ENCODE data around the gene RASSF4.
A peak's percentile ranks its signal among the peaks of the same experiment; 100 is the strongest.

Gene RASSF4, protein sequence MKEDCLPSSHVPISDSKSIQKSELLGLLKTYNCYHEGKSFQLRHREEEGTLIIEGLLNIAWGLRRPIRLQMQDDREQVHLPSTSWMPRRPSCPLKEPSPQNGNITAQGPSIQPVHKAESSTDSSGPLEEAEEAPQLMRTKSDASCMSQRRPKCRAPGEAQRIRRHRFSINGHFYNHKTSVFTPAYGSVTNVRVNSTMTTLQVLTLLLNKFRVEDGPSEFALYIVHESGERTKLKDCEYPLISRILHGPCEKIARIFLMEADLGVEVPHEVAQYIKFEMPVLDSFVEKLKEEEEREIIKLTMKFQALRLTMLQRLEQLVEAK

DNA sequence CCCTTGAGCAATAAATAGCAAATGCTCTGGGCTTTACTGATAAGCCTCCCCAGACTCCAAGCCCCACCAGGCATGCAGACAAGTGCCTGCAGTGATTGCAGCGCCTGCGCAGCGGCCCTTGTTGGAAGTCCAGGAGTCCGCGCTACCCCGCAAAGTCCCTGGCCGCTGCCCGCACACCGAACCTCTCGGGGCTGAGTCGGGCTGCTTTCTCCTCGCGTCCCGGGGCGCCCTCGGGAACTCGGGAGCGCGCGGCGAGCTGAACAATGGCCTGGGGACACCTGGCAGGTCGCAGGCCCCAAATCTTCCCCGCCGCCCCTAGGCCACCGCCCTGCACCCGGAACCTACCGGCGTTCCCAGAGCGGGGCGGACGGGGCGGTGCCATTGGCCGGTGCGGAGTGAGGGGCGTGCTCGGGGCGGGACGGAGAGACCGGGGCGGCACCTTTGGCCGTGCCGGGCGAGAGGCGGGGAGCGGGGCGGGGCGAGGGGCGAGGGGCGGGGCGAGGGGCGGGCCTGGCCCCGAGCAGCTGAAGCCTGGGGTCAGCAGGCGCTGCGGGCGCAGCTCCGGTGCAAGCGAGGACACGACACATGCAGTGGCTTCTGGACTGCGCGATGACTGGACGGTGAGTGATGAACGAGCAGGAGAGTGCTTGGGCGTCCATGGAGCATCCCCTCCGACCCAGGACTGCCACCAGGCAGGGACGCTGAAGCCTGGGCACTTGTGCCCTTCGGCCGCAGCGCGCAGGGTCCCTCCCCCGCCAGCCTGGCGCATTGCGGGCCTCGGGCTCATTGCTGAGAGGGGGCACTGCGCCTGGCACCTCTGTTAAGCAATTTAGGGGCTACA is at the start of gene RASSF4:
RASSF4 (plus strand) TSS at position 556 of the 841 bp plus-strand sequence. CDS start 10,401 bp downstream, outside the sequence.
- Mint-ChIP-seq H3K27ac (peak within 1 kb of the TSS; percentile 63), H3K27me3 (peaks cover 13% of the 10 kb centered on the region), H3K4me3 (peak within 1 kb of the TSS; percentile 81), H3K36me3 (peaks cover 11% of the 10 kb centered on the region), H3K4me1 (peaks cover 16% of the 10 kb centered on the region), H3K9me3 (no peaks in the 10 kb centered on the region)
- CTCF ChIA-PET = no interaction called here
- peak; percentile 95 for DNase-seq

DNA sequence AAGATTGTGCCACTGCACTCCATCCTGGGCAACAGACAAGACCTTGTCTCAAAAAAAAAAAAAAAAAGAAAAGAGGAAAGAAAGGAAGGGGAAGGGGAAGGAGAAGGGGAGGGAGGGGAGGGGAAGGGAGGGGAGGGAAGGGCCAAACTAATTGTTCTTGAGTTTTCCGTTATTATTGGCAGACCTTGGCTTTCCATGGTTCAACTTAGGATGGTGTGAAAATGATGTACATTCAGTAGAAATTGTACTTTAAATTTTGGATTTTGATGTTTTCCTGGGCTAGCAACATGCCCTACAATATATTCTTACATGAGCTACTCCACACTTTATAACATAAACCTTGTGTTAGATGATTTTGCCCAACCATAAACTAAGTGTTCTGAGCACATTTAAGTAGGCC is 49.7 kb upstream of the RASSF4 start:
- Mint-ChIP-seq H3K4me1 (peaks cover 22% of the 10 kb centered on the region), H3K27ac (no peak overlapping the region), H3K27me3 (peaks cover 22% of the 10 kb centered on the region), H3K36me3 (no peaks in the 10 kb centered on the region), H3K4me3 (no peak overlapping the region), H3K9me3 (no peaks in the 10 kb centered on the region)
- DNase-seq = no peak
- CTCF ChIA-PET = interaction anchor here (1.4 kb wide), 1 partner anchor 23 kb away, joined by 3 read pairs; no protein-coding TSS in a partner anchor

DNA sequence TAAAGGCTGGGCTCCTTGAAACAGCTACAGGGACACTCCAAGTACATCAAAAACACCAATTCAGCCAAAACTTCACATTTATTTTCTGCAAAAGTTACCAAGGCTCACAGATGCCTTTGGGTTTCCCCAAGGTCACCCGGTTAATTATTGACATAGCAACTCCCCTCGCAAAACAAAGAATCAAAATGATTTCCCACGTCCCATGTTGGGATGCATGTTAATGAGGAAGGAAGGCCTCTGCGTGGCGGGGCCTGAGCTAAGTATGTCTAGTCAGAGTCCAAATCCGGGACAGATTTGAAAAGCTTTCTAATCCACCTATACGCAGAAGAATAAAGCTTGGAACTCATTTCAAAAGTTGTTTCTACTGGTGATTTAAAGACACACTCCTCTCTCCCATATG is 49.0 kb upstream of the RASSF4 start:
- no peak for DNase-seq
- H3K9me3 Mint-ChIP-seq = no peaks in the 10 kb centered on the region
- no peak overlapping the region for H3K27ac Mint-ChIP-seq
- H3K4me1 Mint-ChIP-seq = peaks cover 22% of the 10 kb centered on the region
- CTCF ChIA-PET = interaction anchor here (1.4 kb wide), 1 partner anchor 23 kb away, joined by 3 read pairs; no protein-coding TSS in a partner anchor
- no peak overlapping the region for H3K4me3 Mint-ChIP-seq
- H3K27me3 Mint-ChIP-seq = peaks cover 22% of the 10 kb centered on the region
- no peaks in the 10 kb centered on the region for H3K36me3 Mint-ChIP-seq

DNA sequence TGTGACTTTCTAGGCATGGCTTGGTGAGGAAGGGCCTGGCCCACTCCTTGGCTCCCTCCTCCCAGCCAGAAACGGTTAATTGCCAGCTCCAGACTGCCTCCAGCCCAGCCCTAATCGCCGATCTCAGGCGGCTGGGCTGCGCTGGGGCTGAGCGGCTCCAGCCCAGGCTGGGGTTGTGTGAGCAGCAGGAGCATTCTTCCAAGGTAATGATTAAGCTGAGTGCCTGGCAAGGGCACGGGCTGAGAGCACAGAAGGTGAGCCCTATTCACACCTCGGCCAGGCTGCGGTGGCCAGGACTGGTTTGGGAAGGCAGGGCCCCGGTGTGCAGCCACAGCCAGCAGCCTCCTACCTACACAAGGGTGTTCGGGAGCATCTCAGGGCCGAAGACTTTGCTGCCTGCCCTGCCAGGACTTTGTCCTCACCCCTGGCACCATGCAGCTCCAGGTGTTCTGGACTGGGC is 48.5 kb upstream of the RASSF4 start, which contains the start of gene TMEM72:
TMEM72 (plus strand) TSS at position 257 of the 460 bp plus-strand sequence; CDS start at position 433, 176 bp downstream.
- H3K4me1 Mint-ChIP-seq = peaks cover 22% of the 10 kb centered on the region
- CTCF ChIA-PET = interaction anchor here (1.4 kb wide), 1 partner anchor 22 kb away, joined by 3 read pairs; no protein-coding TSS in a partner anchor
- H3K36me3 Mint-ChIP-seq = no peaks in the 10 kb centered on the region
- peaks cover 22% of the 10 kb centered on the region for H3K27me3 Mint-ChIP-seq
- no peaks in the 10 kb centered on the region for H3K9me3 Mint-ChIP-seq
- H3K27ac Mint-ChIP-seq = no peak within 1 kb of the TSS
- DNase-seq = no peak
- H3K4me3 Mint-ChIP-seq = no peak within 1 kb of the TSS

DNA sequence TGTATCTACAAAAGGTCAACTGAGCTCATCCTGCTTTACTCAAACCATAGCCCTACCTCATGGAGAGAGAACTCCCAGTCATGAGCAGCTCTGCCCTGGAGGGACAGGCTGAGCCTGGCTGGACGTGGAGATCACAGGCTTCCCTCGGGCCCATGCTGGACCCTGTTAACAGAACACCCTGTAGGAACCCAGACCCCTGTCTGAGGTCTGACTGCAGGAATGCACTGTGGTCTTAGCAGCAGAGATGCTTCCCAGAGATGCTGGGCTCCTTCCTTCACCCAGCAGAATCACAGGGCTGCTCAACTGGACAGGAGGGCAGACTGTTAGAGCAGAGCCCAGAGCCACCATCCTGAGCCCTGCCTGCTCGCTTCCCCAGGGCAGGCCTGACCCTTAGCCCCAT is 47.7 kb upstream of the RASSF4 start:
- no peak overlapping the region for H3K27ac Mint-ChIP-seq
- H3K9me3 Mint-ChIP-seq = no peaks in the 10 kb centered on the region
- DNase-seq = no peak
- H3K27me3 Mint-ChIP-seq = peaks cover 22% of the 10 kb centered on the region
- no peak overlapping the region for H3K4me3 Mint-ChIP-seq
- H3K36me3 Mint-ChIP-seq = no peaks in the 10 kb centered on the region
- peaks cover 22% of the 10 kb centered on the region for H3K4me1 Mint-ChIP-seq
- CTCF ChIA-PET = no interaction called here

DNA sequence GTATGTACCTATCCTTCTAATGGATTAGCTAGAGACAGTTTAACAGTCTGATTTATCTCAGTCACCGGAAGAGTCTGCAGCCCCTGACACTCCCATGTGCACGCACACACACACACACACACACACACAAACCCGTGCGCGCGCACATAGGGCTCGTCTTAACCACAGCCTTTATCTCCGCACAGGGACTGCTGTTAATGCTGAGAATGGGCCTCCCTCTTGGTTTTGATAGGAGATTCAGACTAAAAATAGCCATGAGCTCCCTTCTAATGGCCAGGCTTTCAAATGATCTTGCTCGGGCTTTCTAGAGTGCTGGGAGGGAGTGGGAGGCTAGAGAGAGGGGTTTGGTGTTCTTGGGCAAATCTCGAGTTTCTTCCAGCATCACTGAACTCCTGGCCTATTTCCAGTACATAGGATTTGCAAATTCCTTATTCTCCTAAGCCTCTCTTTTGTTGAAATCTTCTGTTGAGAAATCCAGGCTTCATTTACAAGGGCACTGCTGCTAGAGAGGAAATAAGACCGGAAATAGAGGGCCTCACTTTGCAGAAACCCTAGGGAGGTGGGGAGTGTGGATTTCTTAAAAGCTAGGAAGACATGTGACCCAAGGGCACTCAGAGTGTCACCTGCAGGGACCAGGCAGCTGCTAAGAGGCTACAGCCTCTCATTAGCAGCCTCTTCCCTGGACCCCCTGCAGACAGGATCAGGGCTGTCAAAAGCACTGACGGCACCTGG is 46.1 kb upstream of the RASSF4 start:
- H3K36me3 Mint-ChIP-seq = no peaks in the 10 kb centered on the region
- H3K9me3 Mint-ChIP-seq = no peaks in the 10 kb centered on the region
- peaks cover 22% of the 10 kb centered on the region for H3K4me1 Mint-ChIP-seq
- CTCF ChIA-PET = interaction anchor here (0.6 to 1.3 kb wide), 5 partner anchors 10 to 56 kb away, joined by 3 to 4 read pairs (median 4); no protein-coding TSS in a partner anchor
- peak; percentile 61 for DNase-seq
- peak overlapping the region; percentile 59 for H3K4me3 Mint-ChIP-seq
- peaks cover 21% of the 10 kb centered on the region for H3K27me3 Mint-ChIP-seq
- H3K27ac Mint-ChIP-seq = peak overlapping the region; percentile 91

DNA sequence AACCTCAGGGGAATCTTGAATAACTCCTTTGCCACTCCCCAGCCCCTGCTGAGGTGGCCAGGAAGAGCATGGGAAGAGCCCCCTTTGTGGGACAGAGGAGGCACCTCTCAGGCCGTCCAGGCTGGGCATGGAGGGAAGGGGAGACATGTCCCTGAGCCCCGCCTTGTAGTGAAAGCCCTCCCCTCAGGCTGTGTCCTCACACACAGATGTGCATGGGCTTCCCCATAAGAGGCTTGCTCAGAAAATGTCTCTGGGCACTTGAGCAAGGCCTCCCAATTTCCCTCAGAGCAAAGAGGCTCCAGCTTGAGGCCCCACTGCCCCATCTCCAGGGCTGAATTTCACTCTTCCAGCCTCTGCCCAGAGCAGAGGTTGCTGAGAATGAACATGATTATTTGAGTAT is 44.7 kb upstream of the RASSF4 start:
- DNase-seq = no peak
- Mint-ChIP-seq H3K27me3 (peaks cover 13% of the 10 kb centered on the region), H3K27ac (no peak overlapping the region), H3K4me3 (no peak overlapping the region), H3K36me3 (no peaks in the 10 kb centered on the region), H3K9me3 (no peaks in the 10 kb centered on the region), H3K4me1 (peaks cover 22% of the 10 kb centered on the region)
- CTCF ChIA-PET = no interaction called here

DNA sequence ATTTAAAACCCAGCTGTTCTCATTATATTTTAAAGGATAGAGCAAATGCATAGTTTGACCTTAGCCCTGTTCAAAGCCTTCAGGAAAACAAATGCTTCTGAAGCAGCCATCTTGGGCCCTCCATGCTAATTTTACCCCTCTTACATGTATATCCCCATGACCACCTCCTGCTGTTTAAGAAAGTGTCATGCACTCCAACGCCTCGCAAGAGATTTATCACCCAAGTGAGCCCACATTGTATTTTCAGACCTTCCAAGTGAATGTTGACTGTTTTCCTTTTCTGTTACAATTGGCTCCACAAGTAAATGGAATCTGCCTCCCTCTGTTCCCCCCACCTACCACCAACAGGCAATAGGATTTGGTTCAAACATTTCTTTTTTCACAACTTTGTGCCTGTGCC is 43.2 kb upstream of the RASSF4 start:
- Mint-ChIP-seq H3K36me3 (no peaks in the 10 kb centered on the region), H3K9me3 (no peaks in the 10 kb centered on the region), H3K27ac (no peak overlapping the region), H3K27me3 (peaks cover 15% of the 10 kb centered on the region), H3K4me1 (peaks cover 22% of the 10 kb centered on the region), H3K4me3 (no peak overlapping the region)
- DNase-seq = no peak
- CTCF ChIA-PET = interaction anchor here (1.0 kb wide), 1 partner anchor 8 kb away, joined by 4 read pairs; no protein-coding TSS in a partner anchor

DNA sequence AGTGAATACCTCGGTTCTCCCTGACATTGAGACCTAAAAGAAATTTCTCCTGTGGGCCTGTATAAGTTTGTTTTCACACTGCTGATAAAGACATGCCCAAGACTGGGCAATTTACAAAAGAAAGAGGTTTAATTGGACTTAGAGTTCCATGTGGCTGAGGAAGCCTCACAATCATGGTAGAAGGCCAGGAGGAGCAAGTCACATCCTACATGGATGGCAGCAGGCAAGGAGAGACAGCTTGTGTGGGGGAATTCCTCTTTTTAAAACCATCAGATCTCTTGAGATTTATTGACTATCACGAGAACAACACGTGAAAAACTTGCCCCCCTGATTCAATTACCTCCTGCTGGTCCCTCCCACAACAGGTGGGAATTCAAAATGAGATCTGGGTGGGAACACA is 41.8 kb upstream of the RASSF4 start:
- Mint-ChIP-seq H3K9me3 (no peaks in the 10 kb centered on the region), H3K36me3 (no peaks in the 10 kb centered on the region), H3K4me1 (peaks cover 18% of the 10 kb centered on the region), H3K27ac (no peak overlapping the region), H3K4me3 (no peak overlapping the region), H3K27me3 (peaks cover 15% of the 10 kb centered on the region)
- no peak for DNase-seq
- CTCF ChIA-PET = no interaction called here

DNA sequence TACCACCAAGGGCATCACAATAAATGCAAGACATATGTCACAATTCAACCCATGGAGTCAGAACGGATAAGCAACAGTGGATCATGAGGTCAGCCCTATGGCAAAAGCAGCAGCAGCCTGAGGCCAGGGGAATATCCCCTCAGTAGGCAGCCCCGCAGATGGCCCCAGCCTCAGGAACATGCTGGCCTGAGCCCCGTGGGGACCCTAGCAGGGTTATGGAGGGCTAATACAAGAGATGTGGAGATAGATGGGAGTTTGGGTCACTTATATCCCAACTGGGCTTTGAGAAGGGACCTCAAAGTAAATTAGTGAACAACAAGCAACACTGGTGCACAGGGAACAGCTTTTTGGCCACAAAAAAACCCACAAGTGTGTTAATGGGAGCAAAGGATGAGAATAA is 39.4 kb upstream of the RASSF4 start:
- DNase-seq = no peak
- H3K4me3 Mint-ChIP-seq = no peak overlapping the region
- CTCF ChIA-PET = interaction anchor here (3.6 kb wide), 1 partner anchor 12 kb away, joined by 13 read pairs; no protein-coding TSS in a partner anchor
- peaks cover 18% of the 10 kb centered on the region for H3K27me3 Mint-ChIP-seq
- H3K27ac Mint-ChIP-seq = no peak overlapping the region
- no peaks in the 10 kb centered on the region for H3K9me3 Mint-ChIP-seq
- no peaks in the 10 kb centered on the region for H3K36me3 Mint-ChIP-seq
- H3K4me1 Mint-ChIP-seq = no peaks in the 10 kb centered on the region

DNA sequence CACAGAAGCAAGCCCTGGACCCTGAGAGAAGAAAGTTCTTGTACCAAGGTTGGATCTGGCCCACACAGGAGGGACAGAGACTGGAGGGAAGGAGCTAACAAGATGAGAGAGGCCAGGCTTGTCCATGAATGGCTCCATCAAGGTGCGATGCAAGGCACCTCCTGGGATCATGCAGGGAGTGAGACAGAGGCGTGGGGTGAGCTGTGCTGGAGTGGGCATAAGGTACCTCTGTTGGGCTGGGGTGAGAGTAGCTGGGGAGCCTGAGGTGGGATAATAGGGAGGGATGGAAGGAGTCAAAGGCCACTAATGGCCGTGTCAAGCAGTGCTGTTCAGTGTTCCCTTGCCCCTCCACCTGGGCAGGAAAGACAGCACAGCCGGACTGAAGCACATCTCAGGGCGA is 38.5 kb upstream of the RASSF4 start:
- CTCF ChIA-PET = interaction anchor here (3.6 kb wide), 1 partner anchor 11 kb away, joined by 13 read pairs; no protein-coding TSS in a partner anchor
- Mint-ChIP-seq H3K27ac (no peak overlapping the region), H3K4me1 (no peaks in the 10 kb centered on the region), H3K4me3 (no peak overlapping the region), H3K27me3 (peaks cover 18% of the 10 kb centered on the region), H3K9me3 (no peaks in the 10 kb centered on the region), H3K36me3 (no peaks in the 10 kb centered on the region)
- no peak for DNase-seq

DNA sequence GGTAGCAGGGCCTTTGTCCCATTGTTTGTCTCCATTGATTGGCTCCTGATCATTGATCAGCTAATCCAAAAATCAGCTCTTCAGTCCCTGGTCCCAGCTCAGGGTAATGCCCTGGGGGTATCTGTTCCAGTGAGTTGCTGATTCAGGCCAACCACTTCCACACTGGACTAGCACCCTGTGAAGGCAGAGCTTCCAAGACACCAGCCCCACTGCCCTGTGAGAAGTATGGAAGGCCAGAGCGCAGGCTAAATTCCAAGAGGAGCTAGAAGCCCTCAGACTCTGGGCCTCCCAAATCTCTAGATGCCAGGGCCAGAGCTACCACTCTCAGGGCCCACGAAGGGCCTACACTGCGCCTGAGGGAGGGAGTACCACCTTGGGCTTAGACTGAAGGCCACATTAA is 38.1 kb upstream of the RASSF4 start:
- CTCF ChIA-PET = interaction anchor here (3.6 kb wide), 1 partner anchor 11 kb away, joined by 13 read pairs; no protein-coding TSS in a partner anchor
- no peak for DNase-seq
- Mint-ChIP-seq H3K27ac (no peak overlapping the region), H3K9me3 (no peaks in the 10 kb centered on the region), H3K4me1 (no peaks in the 10 kb centered on the region), H3K4me3 (no peak overlapping the region), H3K36me3 (no peaks in the 10 kb centered on the region), H3K27me3 (peaks cover 18% of the 10 kb centered on the region)

DNA sequence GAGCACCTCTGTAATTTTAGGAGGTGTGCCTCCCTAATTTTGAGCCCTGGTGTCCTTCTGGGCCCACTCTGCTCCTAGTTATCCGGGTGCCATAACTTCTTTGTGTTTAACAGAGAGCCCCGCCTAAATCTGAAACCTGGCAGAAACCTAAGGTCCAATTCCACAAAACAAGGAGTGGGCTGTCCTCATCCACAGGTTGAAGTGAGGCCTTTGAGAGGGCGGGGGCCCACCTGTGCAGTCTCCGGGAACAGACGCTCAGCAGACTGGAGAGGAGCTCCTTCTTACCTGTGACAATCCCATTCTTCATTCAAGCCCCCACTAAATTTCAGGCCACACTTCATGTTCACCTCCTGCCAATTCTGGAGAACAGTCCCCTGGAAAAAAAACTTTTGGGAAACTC is 37.6 kb upstream of the RASSF4 start:
- Mint-ChIP-seq H3K4me1 (no peaks in the 10 kb centered on the region), H3K27me3 (peaks cover 18% of the 10 kb centered on the region), H3K9me3 (no peaks in the 10 kb centered on the region), H3K36me3 (no peaks in the 10 kb centered on the region), H3K4me3 (no peak overlapping the region), H3K27ac (no peak overlapping the region)
- CTCF ChIA-PET = interaction anchor here (3.6 kb wide), 1 partner anchor 10 kb away, joined by 13 read pairs; no protein-coding TSS in a partner anchor
- DNase-seq = no peak

Measured in activated naive CD4-positive, alpha-beta T cell treated with anti-CD3 and anti-CD28 coated beads, Interleukin-2, amount 10 ng/mL, durations not matched to agents 7 days and 5 days (primary cell).